Measurements from ENCODE around the gene LYG2.
"Not testable (repeated sequence)": the region's sequence is repeated elsewhere in the genome, so short reads cannot be mapped to it uniquely, and the experiment has no call there.

Gene LYG2

DNA sequence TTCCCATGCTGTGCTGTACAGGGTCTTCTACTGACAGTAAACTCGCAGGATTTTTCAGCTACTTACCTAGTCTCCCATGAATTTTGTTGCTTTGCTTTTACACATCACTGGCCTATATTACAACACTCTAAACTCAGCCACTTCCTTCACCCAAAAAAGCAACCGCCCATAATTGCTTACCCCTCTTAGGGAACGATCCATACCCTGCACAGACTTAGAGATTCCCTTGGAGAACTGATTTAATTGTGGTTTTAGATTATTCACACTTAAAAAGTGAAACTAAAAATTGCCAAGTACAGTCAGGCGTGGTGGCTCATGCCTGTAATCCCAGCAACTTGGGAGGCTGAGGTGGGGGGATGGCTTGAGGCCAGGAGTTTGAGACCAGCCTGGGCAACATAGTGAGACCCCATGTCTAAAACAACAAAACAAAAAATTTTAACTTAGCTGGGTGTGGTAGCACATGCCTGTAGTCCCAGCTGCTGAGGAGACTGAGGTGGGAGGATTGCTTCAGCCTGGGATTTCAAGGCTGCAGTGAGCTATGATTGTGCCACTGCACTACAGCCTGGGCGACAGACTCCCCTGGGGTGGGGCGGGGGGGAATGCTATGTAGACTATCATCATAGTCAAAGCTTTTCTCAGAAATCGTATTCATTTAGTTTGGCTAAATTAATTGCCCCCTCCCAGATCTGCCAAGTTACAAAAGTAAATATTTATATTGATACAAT lies 55.2 kb downstream of the LYG2 start:
- DNase-seq: no peak

DNA sequence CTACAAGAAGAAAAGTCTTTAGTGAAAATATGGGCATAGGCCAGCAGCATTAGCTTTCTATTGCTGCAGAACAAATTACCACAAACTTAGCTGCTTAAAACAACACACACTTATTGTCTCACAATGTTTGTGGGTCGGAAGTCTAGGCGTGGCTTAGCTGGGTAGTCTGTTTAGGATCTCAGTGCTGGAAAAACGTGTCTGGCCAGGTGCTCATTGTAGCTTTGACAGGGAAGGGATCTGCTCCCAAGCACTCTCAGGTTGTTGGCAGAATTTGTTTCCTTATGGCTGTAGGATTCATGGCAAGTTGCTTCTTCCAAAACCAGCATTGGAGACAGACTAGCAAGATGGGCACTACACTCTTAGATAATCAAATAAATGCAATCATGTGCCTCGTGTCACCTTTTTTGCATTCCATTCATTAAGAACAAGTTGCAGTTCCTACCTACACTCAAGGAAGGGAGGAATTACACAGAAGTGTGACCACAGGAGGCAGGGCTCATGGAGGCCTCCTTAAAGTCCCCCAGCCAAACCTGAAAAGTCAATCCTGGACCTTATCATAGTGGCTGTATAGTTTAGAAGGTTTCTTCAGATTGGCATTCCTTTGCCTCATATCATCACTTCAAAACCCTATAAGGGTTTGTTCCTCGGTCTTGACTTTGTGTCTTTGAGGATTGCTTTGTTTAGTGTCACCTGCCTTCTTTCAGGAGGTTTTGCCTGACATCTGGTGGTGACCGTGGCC lies 57.2 kb downstream of the LYG2 start:
- no peak for DNase-seq

DNA sequence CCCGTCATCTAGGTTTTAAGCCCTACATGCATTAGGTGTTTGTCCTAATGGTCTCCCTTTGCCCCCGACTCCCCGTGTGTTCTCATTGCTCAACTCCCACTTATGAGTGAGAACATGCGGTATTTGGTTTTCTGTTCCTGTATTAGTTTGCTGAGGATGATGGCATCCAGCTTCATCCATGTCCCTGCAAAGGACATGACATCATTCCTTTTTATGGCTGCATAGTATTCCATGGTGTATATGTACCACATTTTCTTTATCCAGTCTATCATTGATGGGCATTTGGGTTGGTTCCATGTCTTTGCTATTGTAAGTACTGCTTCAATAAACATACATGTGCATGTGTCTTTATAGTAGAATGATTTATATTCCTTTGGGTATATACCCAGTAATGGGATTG lies 63.1 kb downstream of the LYG2 start:
- DNase-seq: not testable (repeated sequence)
